Trophoblast cell (in vitro differentiated cells and primary cell): ENCODE measurements around the gene CFAP52.

Experiments
- DNase-seq, 2 donors: peaks; one replicate each; pipeline ENCODE4 v3.0.0-alpha.2; 2016
- H2AFZ ChIP-seq: 2 replicates; pipeline ENCODE4 v1.6.1; 2013; ENCODE audit warnings: low read length, moderate library complexity, mild to moderate bottlenecking; ENCODE audit not compliant: insufficient read depth, poor library complexity
- H2AK5ac ChIP-seq: 2 replicates; pipeline ENCODE4 v1.6.1; 2013; ENCODE audit warnings: mild to moderate bottlenecking, low read length
- H2BK120ac ChIP-seq: 2 replicates; pipeline ENCODE4 v1.6.1; 2013; ENCODE audit warnings: low read length, mild to moderate bottlenecking, moderate library complexity; ENCODE audit not compliant: insufficient read depth, poor library complexity
- H2BK12ac ChIP-seq: 2 replicates; pipeline ENCODE4 v1.6.1; 2013; ENCODE audit warnings: mild to moderate bottlenecking, low read length, moderate library complexity
- H2BK5ac ChIP-seq: 2 replicates; pipeline ENCODE4 v1.6.1; 2013; ENCODE audit warnings: low read length, low read depth, moderate library complexity, mild to moderate bottlenecking; ENCODE audit not compliant: poor library complexity
- H3K14ac ChIP-seq: 2 replicates; pipeline ENCODE4 v1.6.1; 2013; ENCODE audit warnings: mild to moderate bottlenecking, low read length
- H3K18ac ChIP-seq: 2 replicates; pipeline ENCODE4 v1.6.1; 2013; ENCODE audit warnings: mild to moderate bottlenecking, low read length
- H3K23ac ChIP-seq: 2 replicates; pipeline ENCODE4 v1.6.1; 2013; ENCODE audit warnings: low read length
- H3K27ac ChIP-seq: 2 replicates; pipeline ENCODE4 v1.5.1; 2013; ENCODE audit warnings: low read depth, mild to moderate bottlenecking, inconsistent platforms, low read length, moderate library complexity
- H3K27me3 ChIP-seq: 2 replicates; pipeline ENCODE4 v1.6.1; 2013; ENCODE audit warnings: inconsistent platforms, mild to moderate bottlenecking, low read length, moderate library complexity; ENCODE audit not compliant: insufficient read depth
- H3K36me3 ChIP-seq, 2 experiments: 1 replicate in 1 of 2; 2 replicates in 1 of 2; pipeline ENCODE4 v1.6.1; 2013; ENCODE audit warnings: low read length in 2 of 2, mild to moderate bottlenecking in 2 of 2, moderate library complexity in 1 of 2; ENCODE audit not compliant: insufficient read depth in 2 of 2, control insufficient read depth in 1 of 2
- H3K4ac ChIP-seq: 2 replicates; pipeline ENCODE4 v1.6.1; 2013; ENCODE audit warnings: low read depth, mild to moderate bottlenecking, low read length, moderate library complexity
- H3K4me1 ChIP-seq, 2 experiments: 1 replicate in 1 of 2; 2 replicates in 1 of 2; pipeline ENCODE4 v1.6.1; 2013; ENCODE audit warnings: low read length in 2 of 2, mild to moderate bottlenecking in 2 of 2, moderate library complexity in 1 of 2; ENCODE audit not compliant: insufficient read depth in 2 of 2, control insufficient read depth in 1 of 2
- H3K4me2 ChIP-seq: 2 replicates; pipeline ENCODE4 v1.6.1; 2013; ENCODE audit warnings: inconsistent platforms, mild to moderate bottlenecking, low read length, moderate library complexity
- H3K4me3 ChIP-seq: 2 replicates; pipeline ENCODE4 v1.5.1; 2013; ENCODE audit warnings: mild to moderate bottlenecking, low read depth, low read length, inconsistent platforms
- H3K79me1 ChIP-seq: one replicate; pipeline ENCODE4 v1.6.1; 2013; ENCODE audit warnings: low read length
- H3K79me2 ChIP-seq: 2 replicates; pipeline ENCODE4 v1.6.1; 2013; ENCODE audit warnings: low read length, mild to moderate bottlenecking; ENCODE audit not compliant: control insufficient read depth, insufficient read depth, poor library complexity
- H3K9ac ChIP-seq: 2 replicates; pipeline ENCODE4 v1.6.1; 2013; ENCODE audit warnings: mild to moderate bottlenecking, low read length
- H3K9me3 ChIP-seq: 2 replicates; pipeline ENCODE4 v1.6.1; 2013; ENCODE audit warnings: low read depth, mild to moderate bottlenecking, control low read depth, inconsistent platforms, low read length; ENCODE audit not compliant: insufficient read depth
- H4K12ac ChIP-seq: 2 replicates; pipeline ENCODE4 v1.6.1; 2013; ENCODE audit warnings: low read depth, mild to moderate bottlenecking, low read length, moderate library complexity
- H4K8ac ChIP-seq: 2 replicates; pipeline ENCODE4 v1.6.1; 2013; ENCODE audit warnings: low read depth, mild to moderate bottlenecking, low read length, moderate library complexity
- H4K91ac ChIP-seq: one replicate; pipeline ENCODE4 v1.6.1; 2013; ENCODE audit warnings: low read depth, mild to moderate bottlenecking, low read length, moderate library complexity
- WGBS: extraction: QIAGEN DNeasy Blood & Tissue Kit; methylation state at CpG from one replicate; pipeline ENCODE4 v1.1.7; 2013; ENCODE audit warnings: missing lambda C conversion rate; ENCODE audit not compliant: insufficient read length, insufficient coverage; ENCODE audit errors: extremely low coverage; 5-methylcytosine and 5-hydroxymethylcytosine counted together

CFAP52 gene

GRCh38 chr17:9676084-9676483, 99.6 kb downstream of the CFAP52 start:
- DNase-seq, result peak; percentile 36 to 58
- no peak overlapping the region for H4K8ac ChIP-seq
- H4K12ac ChIP-seq, result no peak overlapping the region
- no peak overlapping the region for H3K18ac ChIP-seq
- peaks cover 2% of the 10 kb centered on the region for H3K79me2 ChIP-seq
- no peaks in the 10 kb centered on the region for H3K27me3 ChIP-seq
- no peak overlapping the region for H2BK120ac ChIP-seq
- peaks cover 2% of the 10 kb centered on the region for H3K9me3 ChIP-seq
- no peak overlapping the region for H2BK5ac ChIP-seq
- H3K4me2 ChIP-seq, result no peak overlapping the region
- H3K36me3 ChIP-seq, result peaks cover 7 to 15% of the 10 kb centered on the region in 2 experiments
- H3K27ac ChIP-seq, result peak overlapping the region; percentile 43
- no peak overlapping the region for H2BK12ac ChIP-seq
- H3K23ac ChIP-seq, result no peak overlapping the region
- no peak overlapping the region for H3K14ac ChIP-seq
- peaks cover 16 to 24% of the 10 kb centered on the region in 2 experiments for H3K4me1 ChIP-seq
- no peak overlapping the region for H2AFZ ChIP-seq
- H3K79me1 ChIP-seq, result peaks cover 27% of the 10 kb centered on the region
- peak overlapping the region; percentile 13 for H4K91ac ChIP-seq
- no peak overlapping the region for H3K4me3 ChIP-seq
- no peak overlapping the region for H2AK5ac ChIP-seq
- no peak overlapping the region for H3K4ac ChIP-seq
- no peak overlapping the region for H3K9ac ChIP-seq
- WGBS, result no CpG with 5 or more reads among the region's 4 CpGs

- H3K9ac ChIP-seq, result no peak overlapping the region
- H4K12ac ChIP-seq, result no peak overlapping the region
- no peak overlapping the region for H4K8ac ChIP-seq
- peak overlapping the region; percentile 71 for H2BK120ac ChIP-seq
- peak overlapping the region; percentile 89 for H2BK12ac ChIP-seq
- peak; percentile 95 to 97 for DNase-seq
- H3K9me3 ChIP-seq, result peaks cover 2% of the 10 kb centered on the region
- peak overlapping the region; percentile 66 for H3K27ac ChIP-seq
- no peak overlapping the region for H3K4me3 ChIP-seq
- no peak overlapping the region for H2AFZ ChIP-seq
- H3K79me2 ChIP-seq, result no peaks in the 10 kb centered on the region
- H3K27me3 ChIP-seq, result no peaks in the 10 kb centered on the region
- H3K14ac ChIP-seq, result no peak overlapping the region
- H3K18ac ChIP-seq, result peak overlapping the region; percentile 42
- H2BK5ac ChIP-seq, result peak overlapping the region; percentile 57
- peaks cover 9 to 18% of the 10 kb centered on the region in 2 experiments for H3K36me3 ChIP-seq
- peaks cover 22% of the 10 kb centered on the region for H3K79me1 ChIP-seq
- no peak overlapping the region for H2AK5ac ChIP-seq
- H3K4me1 ChIP-seq, result peaks cover 10 to 17% of the 10 kb centered on the region in 2 experiments
- peak overlapping the region; percentile 88 for H4K91ac ChIP-seq
- H3K4ac ChIP-seq, result peak overlapping the region; percentile 70
- H3K4me2 ChIP-seq, result peak overlapping the region; percentile 0
- no peak overlapping the region for H3K23ac ChIP-seq
- no CpG with 5 or more reads among the region's 4 CpGs for WGBS
These were observed 100.4 kb downstream of the CFAP52 start for GRCh38 chr17:9676820-9677310.

- Histone ChIP-seq H3K14ac (peak overlapping the region; percentile 48), H3K18ac (peak overlapping the region; percentile 59), H3K27me3 (no peaks in the 10 kb centered on the region), H2AK5ac (peak overlapping the region; percentile 80), H3K79me2 (no peaks in the 10 kb centered on the region), H2BK5ac (peak overlapping the region; percentile 57), H3K23ac (no peak overlapping the region), H3K79me1 (peaks cover 17% of the 10 kb centered on the region), H2BK120ac (peak overlapping the region; percentile 71), H4K12ac (peak overlapping the region; percentile 39), H2AFZ (no peak overlapping the region), H3K9ac (no peak overlapping the region), H3K27ac (peak overlapping the region; percentile 66), H4K91ac (peak overlapping the region; percentile 88), H3K4me2 (no peak overlapping the region), H4K8ac (peak overlapping the region; percentile 75), H3K4me3 (no peak overlapping the region), H3K36me3 (peaks cover 12 to 21% of the 10 kb centered on the region in 2 experiments), H3K4ac (peak overlapping the region; percentile 70), H2BK12ac (peak overlapping the region; percentile 89), H3K9me3 (peaks cover 2% of the 10 kb centered on the region), H3K4me1 (peaks cover 8 to 15% of the 10 kb centered on the region in 2 experiments)
- DNase-seq, result peak; percentile 91 to 94
- no CpG with 5 or more reads among the region's 7 CpGs for WGBS
These were observed 101.0 kb downstream of the CFAP52 start for GRCh38 chr17:9677411-9677810.

- Histone ChIP-seq H2AK5ac (no peak overlapping the region), H4K8ac (no peak overlapping the region), H2BK120ac (no peak overlapping the region), H4K91ac (peak overlapping the region; percentile 64), H3K4me1 (peaks cover 8 to 14% of the 10 kb centered on the region in 2 experiments), H3K14ac (no peak overlapping the region), H3K9ac (no peak overlapping the region), H2BK12ac (peak overlapping the region; percentile 79), H3K4ac (no peak overlapping the region), H3K27ac (no peak overlapping the region), H3K79me1 (peaks cover 16% of the 10 kb centered on the region), H3K23ac (no peak overlapping the region), H3K79me2 (no peaks in the 10 kb centered on the region), H3K4me3 (no peak overlapping the region), H2BK5ac (peak overlapping the region; percentile 42), H3K4me2 (no peak overlapping the region), H3K9me3 (peaks cover 2% of the 10 kb centered on the region), H3K36me3 (peaks cover 14 to 25% of the 10 kb centered on the region in 2 experiments), H3K27me3 (no peaks in the 10 kb centered on the region), H2AFZ (no peak overlapping the region), H3K18ac (no peak overlapping the region), H4K12ac (no peak overlapping the region)
- DNase-seq, result no peak
- 100% methylated on average over 1 of the region's 4 CpGs for WGBS
These were observed 101.5 kb downstream of the CFAP52 start for GRCh38 chr17:9677896-9678295.
